K562 (cell line): ENCODE results near the gene HNRNPH1. TPM values are rescaled to one million over a fixed set of nuclear protein-coding genes. Genes with fewer than 3 reads are reported as not detected.

Source experiments
- BHLHE40 ChIP-seq: IDR thresholded peaks from 2 replicates; pipeline ENCODE4 v1.6.1; 2011; ENCODE audit warnings: low read length, improper control_type of control experiment
- CCAR2 ChIP-seq: fragments of 200-400 bp; formaldehyde crosslinking; IDR thresholded peaks from 2 replicates; pipeline ENCODE4 v1.6.1; 2017; ENCODE audit warnings: mild to moderate bottlenecking, low read depth, low read length
- E4F1 ChIP-seq: fragments of 250-450 bp; sonication (Bioruptor Pico); IDR thresholded peaks from 2 replicates; pipeline ENCODE4 v1.5.0; 2021; ENCODE audit warnings: mild to moderate bottlenecking, borderline replicate concordance
- MAZ ChIP-seq, 2 experiments: fragments of 450-650 bp in 1 of 2; sonication (generic) in 1 of 2; formaldehyde crosslinking; IDR thresholded peaks in 1 of 2; conservative IDR thresholded peaks in 1 of 2; 2 replicates each; pipeline versions ENCODE4 v1.4.0 to v1.5.0; 2020; ENCODE audit warnings: mild to moderate bottlenecking in 1 of 2, missing genetic modification reagents in 1 of 2
- NELFE ChIP-seq: IDR thresholded peaks from 2 replicates; pipeline ENCODE4 v1.6.1; 2011; ENCODE audit warnings: mild to moderate bottlenecking; ENCODE audit not compliant: insufficient read depth, insufficient read length
- PBX2 ChIP-seq, 2 experiments: IDR thresholded peaks in 1 of 2; conservative IDR thresholded peaks in 1 of 2; 2 replicates each; pipeline ENCODE4 v1.6.1; 2016; ENCODE audit warnings: low read depth in 2 of 2, mild to moderate bottlenecking in 1 of 2, missing compliant biosample characterization in 1 of 2, missing genetic modification characterization in 1 of 2, moderate library complexity in 1 of 2
- PML ChIP-seq: IDR thresholded peaks from 2 replicates; pipeline ENCODE4 v1.6.1; 2012; ENCODE audit warnings: low read length, inconsistent platforms
- RAD21 ChIP-seq, 2 experiments: fragments of 250-450 bp in 1 of 2; fragments of 450-650 bp in 1 of 2; sonication (Bioruptor Pico) in 1 of 2; formaldehyde crosslinking in 1 of 2; IDR thresholded peaks in 1 of 2; conservative IDR thresholded peaks in 1 of 2; 2 replicates each; pipeline versions ENCODE4 v1.4.0 to v1.8.0; 2020 to 2022; ENCODE audit warnings: mild to moderate bottlenecking in 2 of 2, moderate library complexity in 1 of 2
- RNF219 ChIP-seq: fragments of 250-450 bp; sonication (Bioruptor Pico); IDR thresholded peaks from 2 replicates; pipeline ENCODE4 v1.5.0; 2022; ENCODE audit warnings: mild to moderate bottlenecking
- XRCC4 ChIP-seq: IDR thresholded peaks from one replicate; pipeline ENCODE4 v1.6.1; 2011; ENCODE audit not compliant: insufficient read depth, insufficient read length; ENCODE audit errors: extremely low read depth
- ZBTB11 ChIP-seq, 3 experiments: fragments of 200-800 bp in 1 of 3; fragments of 250-450 bp in 1 of 3; fragments of 450-650 bp in 1 of 3; sonication (Bioruptor Pico) in 1 of 3; sonication (Bioruptor generic) in 1 of 3; formaldehyde crosslinking in 1 of 3; IDR thresholded peaks; 2 replicates each; pipeline versions ENCODE4 v1.6.1 to v1.8.0; 2016 to 2022; ENCODE audit warnings: mild to moderate bottlenecking in 2 of 3, missing genetic modification characterization in 2 of 3, missing compliant biosample characterization in 1 of 3, moderate library complexity in 1 of 3
- ZNF133 ChIP-seq: fragments of 250-450 bp; sonication (Bioruptor Pico); IDR thresholded peaks from 2 replicates; pipeline ENCODE4 v1.4.0; 2020; ENCODE audit warnings: mild to moderate bottlenecking
- ZNF384 ChIP-seq: IDR thresholded peaks from 2 replicates; pipeline ENCODE4 v1.6.1; 2012; ENCODE audit warnings: low read depth, low read length, improper control_type of control experiment
- polyA plus RNA-seq, 8 experiments: library from polyadenylated mRNA; depleted of rRNA in 4 of 8; stranded (reverse) in 5 of 8; unstranded in 3 of 8; fragments of >200 nt; fragmentation: Nextera tagmentation in 2 of 8; fragmentation: Illumina TruSeq in 1 of 8; extraction: Ambion mirVana in 2 of 8; extraction: Trizol in 1 of 8; gene quantifications; 2 replicates each; pipeline versions ENCODE4 v1.2.1 to v1.2.3, GENCODE V29; 2011 to 2014; ENCODE audit warnings: inconsistent platforms in 1 of 8, missing spikeins in 1 of 8
- total RNA-seq, 7 experiments: library from RNA; depleted of rRNA in 6 of 7; stranded (reverse); fragments of >200 nt in 6 of 7; fragmentation: Illumina TruSeq in 2 of 7; extraction: Trizol in 2 of 7; gene quantifications; 2 replicates each; pipeline versions ENCODE4 v1.2.1 to v1.2.3, GENCODE V29; 2011 to 2021; ENCODE audit warnings: low replicate concordance in 1 of 7

Gene HNRNPH1
- total and polyA plus RNA-seq, 9 of the 15 experiments (the other 6 are each of a cell fraction or from before 2014, with no cell fraction given): 103 to 656 (median 561) TPM

GRCh38 chr5:179668391-179668790 is 44.9 kb upstream of the HNRNPH1 start (continued):
- TF ChIP-seq MAZ (CRISPR knock-in tag; conservative IDR thresholded peaks at IDR 0.05 in 1 of 2, IDR thresholded peaks at IDR 0.05 in 1 of 2) (peak in 1 of 2 experiments; percentile 55; a peak in 1 of 4 replicates), ZBTB11 (CRISPR knock-in tag; IDR thresholded peaks at IDR 0.05) (no peak), RNF219 (CRISPR knock-in tag) (no peak), CCAR2 (no peak), PBX2 (CRISPR knock-in tag; IDR thresholded peaks at IDR 0.05; ENCODE audit: low read depth) (no peak), PBX2 (tag; conservative IDR thresholded peaks at IDR 0.05; ENCODE audit: low read depth) (no peak), BHLHE40 (peak; percentile 42; the same call in 1 of the 2 replicates), PML (0 out of 2 replicates have a peak, but pooled peaks have one; percentile 14), E4F1 (CRISPR knock-in tag) (no peak), RAD21 (CRISPR knock-in tag; conservative IDR thresholded peaks at IDR 0.05 in 1 of 2, IDR thresholded peaks at IDR 0.05 in 1 of 2) (peak; percentile 73 to 92), XRCC4 (no peak), ZNF384 (peak; percentile 31; the same call in 1 of the 2 replicates), NELFE (no peak), ZNF133 (CRISPR knock-in tag) (no peak)
